GM23248 (cell line): ENCODE measurements around the gene NPTN. TPM values are rescaled to one million over a fixed set of nuclear protein-coding genes. Genes with fewer than 3 reads are reported as not detected.

ENCODE experiments used
- DNase-seq: peaks from one replicate; pipeline ENCODE4 v3.0.0-alpha.2; 2015
- H2AFZ ChIP-seq: fragments of 200-600 bp; sonication (generic); 2 replicates; pipeline ENCODE4 v1.6.1; 2016; ENCODE audit warnings: antibody characterized with exemption
- H3F3A ChIP-seq: fragments of 200-600 bp; sonication (generic); 2 replicates; pipeline ENCODE4 v1.6.1; 2016; ENCODE audit warnings: mild to moderate bottlenecking, antibody characterized with exemption, mixed run types; ENCODE audit not compliant: insufficient read depth
- H3K27ac ChIP-seq: fragments of 200-600 bp; sonication (generic); 2 replicates; pipeline ENCODE4 v1.5.1; 2016; ENCODE audit warnings: mild to moderate bottlenecking
- H3K27me3 ChIP-seq: fragments of 200-600 bp; sonication (generic); replicated peaks from 2 replicates; pipeline ENCODE4 v1.6.1; 2016; ENCODE audit warnings: mild to moderate bottlenecking; ENCODE audit not compliant: insufficient read depth
- H3K36me3 ChIP-seq: fragments of 200-600 bp; sonication (generic); 2 replicates; pipeline ENCODE4 v1.6.1; 2016; ENCODE audit warnings: low read depth, mild to moderate bottlenecking
- H3K4me1 ChIP-seq: fragments of 200-600 bp; sonication (generic); 2 replicates; pipeline ENCODE4 v1.6.1; 2016; ENCODE audit warnings: mild to moderate bottlenecking; ENCODE audit not compliant: insufficient read depth
- H3K4me2 ChIP-seq: fragments of 200-600 bp; sonication (generic); one replicate; pipeline ENCODE4 v1.6.1; 2016; ENCODE audit warnings: mild to moderate bottlenecking; ENCODE audit not compliant: unreplicated experiment
- H3K4me3 ChIP-seq: fragments of 200-600 bp; sonication (generic); 2 replicates; pipeline ENCODE4 v1.5.1; 2016; ENCODE audit warnings: mild to moderate bottlenecking
- H3K79me2 ChIP-seq: fragments of 200-600 bp; sonication (generic); 2 replicates; pipeline ENCODE4 v1.6.1; 2016; ENCODE audit warnings: mild to moderate bottlenecking; ENCODE audit not compliant: insufficient read depth
- H3K9ac ChIP-seq: fragments of 200-600 bp; sonication (generic); 2 replicates; pipeline ENCODE4 v1.6.1; 2016; ENCODE audit warnings: mild to moderate bottlenecking
- H3K9me2 ChIP-seq: fragments of 200-600 bp; sonication (generic); 2 replicates; pipeline ENCODE4 v1.6.1; 2016; ENCODE audit warnings: mixed run types, mild to moderate bottlenecking, moderate library complexity; ENCODE audit not compliant: insufficient read depth
- H3K9me3 ChIP-seq: fragments of 200-600 bp; sonication (generic); one replicate; pipeline ENCODE4 v1.6.1; 2017; ENCODE audit warnings: low read depth
- H4K20me1 ChIP-seq: fragments of 200-600 bp; sonication (generic); 2 replicates; pipeline ENCODE4 v1.6.0; 2016; ENCODE audit not compliant: insufficient read depth
- EZH2 ChIP-seq: fragments of 200-600 bp; sonication (generic); IDR thresholded peaks from 2 replicates; pipeline ENCODE4 v1.6.1; 2018; ENCODE audit warnings: antibody characterized with exemption, mild to moderate bottlenecking; ENCODE audit not compliant: insufficient read depth, poor library complexity, severe bottlenecking
- EZH2phosphoT487 ChIP-seq: fragments of 200-600 bp; sonication (generic); IDR thresholded peaks from 2 replicates; pipeline ENCODE4 v1.6.1; 2018; ENCODE audit warnings: antibody characterized with exemption, moderate library complexity, mild to moderate bottlenecking, low read depth; ENCODE audit not compliant: insufficient read depth
- WGBS, 2 experiments: methylation state at CpG; one replicate each; pipeline ENCODE4 v1.1.6; 2015 to 2017; ENCODE audit warnings: low lambda C conversion rate in 2 of 2, low coverage in 1 of 2; ENCODE audit errors: missing lambda C conversion rate in 2 of 2; 5-methylcytosine and 5-hydroxymethylcytosine counted together
- in situ Hi-C: fragments of 300-500 bp; cut with MboI; formaldehyde crosslinking; loops from 2 replicates; pipeline ENCODE4 v1.15.0; 2020
- polyA plus RNA-seq: library from polyadenylated mRNA; unstranded; fragments of >200 nt; fragmentation: Nextera tagmentation; extraction: Ambion mirVana; gene quantifications from 2 replicates; pipeline ENCODE4 v1.2.1, GENCODE V29; 2016
- total RNA-seq: library from RNA; depleted of rRNA; stranded (reverse); fragments of >200 nt; shearing (Covaris generic); gene quantifications from 2 replicates; pipeline ENCODE4 v1.2.3, GENCODE V29; 2014

NPTN gene
- total and polyA plus RNA-seq, 2 experiments from 2014 or later, result 128 to 183 TPM

- no peak overlapping the region for H3K4me2 ChIP-seq
- in situ Hi-C loops, result no loop called here
- H3K79me2 ChIP-seq, result no peaks in the 10 kb centered on the region
- DNase-seq, result no peak
- no peaks in the 10 kb centered on the region for H3K4me1 ChIP-seq
- no peak overlapping the region for H3K9ac ChIP-seq
- H3K4me3 ChIP-seq, result no peak overlapping the region
- H3K9me3 ChIP-seq, result no peaks in the 10 kb centered on the region
- H4K20me1 ChIP-seq, result no peaks in the 10 kb centered on the region
- no peak overlapping the region for H2AFZ ChIP-seq
- H3K9me2 ChIP-seq, result no peaks in the 10 kb centered on the region
- H3K27ac ChIP-seq, result no peak overlapping the region
- H3K36me3 ChIP-seq, result no peaks in the 10 kb centered on the region
- H3F3A ChIP-seq, result no peaks in the 10 kb centered on the region
- no peaks in the 10 kb centered on the region for H3K27me3 ChIP-seq
- TF ChIP-seq EZH2phosphoT487, result no peak
- no peak for TF ChIP-seq EZH2
- WGBS, 2 experiments, result 96 to 98% methylated on average over 10 of the region's 10 CpGs
Measured at GRCh38 chr15:73538563-73539211, 94.5 kb downstream of the NPTN start.

GRCh38 chr15:73538123-73538522 is 95.1 kb downstream of the NPTN start:
- H3K9me2 ChIP-seq, result no peaks in the 10 kb centered on the region
- no peaks in the 10 kb centered on the region for H3K4me1 ChIP-seq
- WGBS, 2 experiments, result 91 to 97% methylated on average over 2 of the region's 2 CpGs
- TF ChIP-seq EZH2, result no peak
- no peak for TF ChIP-seq EZH2phosphoT487
- H2AFZ ChIP-seq, result no peak overlapping the region
- no peaks in the 10 kb centered on the region for H3K27me3 ChIP-seq
- no peaks in the 10 kb centered on the region for H3K9me3 ChIP-seq
- H3F3A ChIP-seq, result no peaks in the 10 kb centered on the region
- DNase-seq, result no peak
- no peak overlapping the region for H3K9ac ChIP-seq
- H4K20me1 ChIP-seq, result no peaks in the 10 kb centered on the region
- no peak overlapping the region for H3K4me3 ChIP-seq
- H3K27ac ChIP-seq, result no peak overlapping the region
- in situ Hi-C loops, result no loop called here
- H3K4me2 ChIP-seq, result no peak overlapping the region
- H3K79me2 ChIP-seq, result no peaks in the 10 kb centered on the region
- H3K36me3 ChIP-seq, result no peaks in the 10 kb centered on the region

GRCh38 chr15:73530649-73531048 is 102.5 kb downstream of the NPTN start:
- no peak for DNase-seq
- Histone ChIP-seq H3K27ac (no peak overlapping the region), H3K9me2 (no peaks in the 10 kb centered on the region), H3K4me1 (no peaks in the 10 kb centered on the region), H3K79me2 (no peaks in the 10 kb centered on the region), H3K4me3 (no peak overlapping the region), H3K4me2 (no peak overlapping the region), H2AFZ (no peak overlapping the region), H3K9me3 (no peaks in the 10 kb centered on the region), H3K9ac (no peak overlapping the region), H3K27me3 (no peaks in the 10 kb centered on the region), H4K20me1 (no peaks in the 10 kb centered on the region), H3K36me3 (no peaks in the 10 kb centered on the region), H3F3A (no peaks in the 10 kb centered on the region)
- WGBS, 2 experiments, result 47 to 55% methylated on average over 3 of the region's 3 CpGs
- TF ChIP-seq EZH2phosphoT487 (no peak), EZH2 (no peak)
- in situ Hi-C loops, result no loop called here

GRCh38 chr15:73527598-73527997 is 105.6 kb downstream of the NPTN start:
- no peaks in the 10 kb centered on the region for H3K27me3 ChIP-seq
- DNase-seq, result no peak
- no peak overlapping the region for H3K9ac ChIP-seq
- H3K4me2 ChIP-seq, result no peak overlapping the region
- H2AFZ ChIP-seq, result no peak overlapping the region
- TF ChIP-seq EZH2phosphoT487 (no peak), EZH2 (no peak)
- no peak overlapping the region for H3K27ac ChIP-seq
- H3K4me3 ChIP-seq, result no peak overlapping the region
- H3F3A ChIP-seq, result no peaks in the 10 kb centered on the region
- in situ Hi-C loops, result loop anchor here (5.0 kb wide), 1 partner anchor 50 kb away; no protein-coding TSS in a partner anchor
- no peaks in the 10 kb centered on the region for H3K36me3 ChIP-seq
- H3K9me2 ChIP-seq, result no peaks in the 10 kb centered on the region
- 91 to 96% methylated on average over 2 of the region's 2 CpGs for WGBS, 2 experiments
- no peaks in the 10 kb centered on the region for H3K4me1 ChIP-seq
- no peaks in the 10 kb centered on the region for H3K79me2 ChIP-seq
- H3K9me3 ChIP-seq, result no peaks in the 10 kb centered on the region
- H4K20me1 ChIP-seq, result no peaks in the 10 kb centered on the region
